Measurements from ENCODE around the gene ETV6.
A peak's percentile ranks its signal among the peaks of the same experiment; 100 is the strongest.

Gene ETV6

DNA sequence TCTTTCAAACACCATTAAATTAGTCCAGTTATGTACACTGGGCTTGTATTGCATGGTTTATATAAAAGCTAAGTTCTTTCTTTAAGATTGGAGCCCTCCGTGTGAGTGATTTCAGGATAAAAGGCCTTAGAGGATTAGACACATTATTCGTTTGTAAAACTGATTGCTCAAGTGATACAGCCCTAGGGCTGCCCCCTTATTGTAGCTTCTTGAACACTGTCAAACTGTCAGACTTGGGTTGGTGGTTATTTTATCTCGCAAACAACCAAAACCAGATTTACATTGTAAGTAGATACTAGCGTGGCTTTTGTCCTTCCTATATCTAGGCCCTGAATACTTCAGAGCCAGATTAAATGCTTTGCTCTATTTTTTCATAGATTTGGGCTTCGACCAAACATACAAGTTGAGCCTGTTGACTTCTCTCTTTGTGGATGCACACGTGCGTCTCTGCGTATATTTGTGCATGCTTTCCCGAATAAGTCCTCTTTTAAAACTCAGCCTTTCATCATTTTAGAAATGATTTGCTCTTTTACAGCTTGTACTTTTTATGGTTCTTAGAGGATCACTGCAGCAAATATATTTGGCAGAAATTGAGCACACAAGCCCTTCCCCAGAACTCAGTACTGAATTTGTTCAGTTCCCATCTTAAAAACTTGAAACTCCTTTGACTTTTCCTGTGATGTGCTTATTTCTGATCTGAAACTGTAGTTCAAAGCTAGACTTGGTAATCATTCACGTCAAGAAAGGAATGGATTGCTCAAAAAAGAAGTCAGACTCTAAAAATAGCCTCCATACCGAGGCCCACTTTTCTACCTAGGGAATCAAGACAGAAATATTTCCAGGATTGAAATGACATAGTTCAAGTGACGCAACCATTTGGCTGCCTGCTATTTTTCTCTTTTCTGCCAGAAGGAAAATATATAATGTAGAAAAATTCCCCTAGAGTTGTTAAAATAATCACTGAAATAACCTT, 129.5 kb downstream of the ETV6 start:
- H3K4me1 ChIP-seq (ENCODE audit: low read depth, poor library complexity, severe bottlenecking) = peaks cover 47% of the 10 kb centered on the region

DNA sequence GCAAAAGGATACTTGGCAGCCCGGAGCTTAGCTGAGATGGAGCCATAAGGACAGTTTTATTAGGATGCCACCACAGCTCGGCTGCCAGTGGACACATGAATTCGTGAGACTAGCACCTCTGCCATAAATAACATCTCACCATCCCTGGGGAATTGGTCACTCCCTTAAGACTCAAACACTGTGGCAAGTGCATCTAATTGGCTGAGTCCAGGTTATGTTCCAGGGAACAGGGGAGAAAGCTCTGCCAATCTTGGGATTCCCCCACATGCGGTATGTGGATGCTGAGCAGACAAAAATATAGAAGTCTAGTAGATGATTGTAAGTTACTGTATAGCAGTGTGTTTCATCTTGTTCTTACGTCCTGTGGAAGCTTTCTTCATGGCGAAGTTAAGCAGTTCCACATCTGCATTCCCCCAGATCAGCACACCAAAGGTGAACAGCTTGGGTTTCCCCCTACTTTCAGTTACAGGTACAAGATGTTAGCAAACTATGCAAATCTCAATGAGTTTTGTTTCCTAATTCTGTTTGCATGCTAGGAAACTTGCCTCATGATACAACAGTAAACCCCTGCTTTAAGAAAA, 131.1 kb downstream of the ETV6 start:
- Histone ChIP-seq H3K4me1 (ENCODE audit: low read depth, poor library complexity, severe bottlenecking) (peaks cover 47% of the 10 kb centered on the region), H3K27me3 (ENCODE audit: insufficient read depth, low read depth) (no peaks in the 10 kb centered on the region), H3K27ac (peak overlapping the region; percentile 10; the same call in 1 of the 2 replicates), H2AFZ (ENCODE audit: low read depth) (no peak overlapping the region), H3K36me3 (ENCODE audit: insufficient read depth) (no peaks in the 10 kb centered on the region), H3K4me2 (peak overlapping the region; percentile 66), H3K9ac (no peak overlapping the region), H3K4me3 (IDR thresholded peaks at IDR 0.05; ENCODE audit: insufficient read depth, low read depth, low read length) (no peak overlapping the region), H4K20me1 (ENCODE audit: insufficient read depth) (no peaks in the 10 kb centered on the region), H3K79me2 (ENCODE audit: insufficient read depth, low read depth) (0 out of 2 replicates have a peak, but pooled peaks cover 7% of the 10 kb centered on the region)
- TF ChIP-seq, protein P1, sequence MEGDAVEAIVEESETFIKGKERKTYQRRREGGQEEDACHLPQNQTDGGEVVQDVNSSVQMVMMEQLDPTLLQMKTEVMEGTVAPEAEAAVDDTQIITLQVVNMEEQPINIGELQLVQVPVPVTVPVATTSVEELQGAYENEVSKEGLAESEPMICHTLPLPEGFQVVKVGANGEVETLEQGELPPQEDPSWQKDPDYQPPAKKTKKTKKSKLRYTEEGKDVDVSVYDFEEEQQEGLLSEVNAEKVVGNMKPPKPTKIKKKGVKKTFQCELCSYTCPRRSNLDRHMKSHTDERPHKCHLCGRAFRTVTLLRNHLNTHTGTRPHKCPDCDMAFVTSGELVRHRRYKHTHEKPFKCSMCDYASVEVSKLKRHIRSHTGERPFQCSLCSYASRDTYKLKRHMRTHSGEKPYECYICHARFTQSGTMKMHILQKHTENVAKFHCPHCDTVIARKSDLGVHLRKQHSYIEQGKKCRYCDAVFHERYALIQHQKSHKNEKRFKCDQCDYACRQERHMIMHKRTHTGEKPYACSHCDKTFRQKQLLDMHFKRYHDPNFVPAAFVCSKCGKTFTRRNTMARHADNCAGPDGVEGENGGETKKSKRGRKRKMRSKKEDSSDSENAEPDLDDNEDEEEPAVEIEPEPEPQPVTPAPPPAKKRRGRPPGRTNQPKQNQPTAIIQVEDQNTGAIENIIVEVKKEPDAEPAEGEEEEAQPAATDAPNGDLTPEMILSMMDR (conservative IDR thresholded peaks at IDR 0.05; ENCODE audit: low read depth, low read length) = no peak

More for the DNA sequence above, 129.5 kb downstream of the ETV6 start:
- Histone ChIP-seq H4K20me1 (ENCODE audit: insufficient read depth) (no peaks in the 10 kb centered on the region), H2AFZ (ENCODE audit: low read depth) (no peak overlapping the region), H3K9ac (no peak overlapping the region), H3K27me3 (ENCODE audit: insufficient read depth, low read depth) (no peaks in the 10 kb centered on the region), H3K4me2 (peak overlapping the region; percentile 66; the same call in 1 of the 2 replicates), H3K27ac (no peak overlapping the region), H3K36me3 (ENCODE audit: insufficient read depth) (no peaks in the 10 kb centered on the region), H3K79me2 (ENCODE audit: insufficient read depth, low read depth) (0 out of 2 replicates have a peak, but pooled peaks cover 7% of the 10 kb centered on the region), H3K4me3 (IDR thresholded peaks at IDR 0.05; ENCODE audit: insufficient read depth, low read depth, low read length) (no peak overlapping the region)
- TF ChIP-seq, protein P1 (conservative IDR thresholded peaks at IDR 0.05; ENCODE audit: low read depth, low read length) = no peak

DNA sequence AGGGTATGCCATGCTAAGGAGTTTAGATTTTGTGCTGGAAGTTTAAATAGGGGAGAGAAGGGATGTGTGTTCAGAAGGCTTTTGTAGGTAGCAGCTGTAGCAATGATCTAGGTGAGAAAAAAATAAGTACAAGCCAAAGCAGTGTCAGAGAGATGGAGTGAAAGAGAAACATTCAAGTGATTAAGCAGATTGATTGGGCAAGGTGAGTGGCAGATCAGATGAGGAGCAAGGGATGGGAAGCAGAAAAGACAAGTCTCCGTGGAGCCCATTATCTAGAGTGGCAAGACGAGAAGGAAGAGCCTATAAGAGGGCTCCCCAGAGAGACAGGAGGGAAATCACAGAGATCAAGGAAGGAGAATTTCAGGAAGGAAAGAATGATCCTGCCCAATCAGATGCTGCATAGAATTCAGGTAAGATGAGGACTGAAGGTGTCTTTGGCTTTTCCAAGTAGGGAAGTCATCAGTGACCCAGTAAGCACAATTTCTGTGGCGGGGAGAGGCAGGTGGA, 133.5 kb downstream of the ETV6 start:
- Histone ChIP-seq H3K27me3 (ENCODE audit: insufficient read depth, low read depth) (no peaks in the 10 kb centered on the region), H3K4me2 (no peak overlapping the region), H3K79me2 (ENCODE audit: insufficient read depth, low read depth) (0 out of 2 replicates have a peak, but pooled peaks cover 7% of the 10 kb centered on the region), H3K36me3 (ENCODE audit: insufficient read depth) (no peaks in the 10 kb centered on the region), H3K4me3 (IDR thresholded peaks at IDR 0.05; ENCODE audit: insufficient read depth, low read depth, low read length) (no peak overlapping the region), H3K4me1 (ENCODE audit: low read depth, poor library complexity, severe bottlenecking) (peaks cover 47% of the 10 kb centered on the region), H3K9ac (no peak overlapping the region), H2AFZ (ENCODE audit: low read depth) (no peak overlapping the region), H3K27ac (no peak overlapping the region), H4K20me1 (ENCODE audit: insufficient read depth) (no peaks in the 10 kb centered on the region)
- TF ChIP-seq, protein P1 (conservative IDR thresholded peaks at IDR 0.05; ENCODE audit: low read depth, low read length) = no peak

DNA sequence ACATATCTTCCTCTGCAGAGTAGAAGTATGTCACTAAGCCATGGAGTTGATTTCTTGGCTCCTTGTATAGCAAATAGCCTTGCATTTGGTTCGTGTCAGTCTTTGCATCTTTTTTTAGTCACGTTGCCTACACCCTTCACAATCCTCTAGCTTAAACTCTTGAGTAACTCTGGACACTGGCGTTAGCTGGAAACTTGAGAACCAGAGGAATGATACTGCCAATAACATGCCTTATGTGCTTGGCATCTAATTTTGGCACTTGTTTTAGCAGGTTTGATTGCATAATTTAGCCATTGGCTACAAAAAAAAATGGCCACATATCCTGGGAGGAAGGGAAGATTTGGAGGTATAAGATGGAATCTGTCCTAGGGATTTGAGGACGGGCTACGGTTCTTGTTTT, 136.2 kb downstream of the ETV6 start:
- H3K4me2 ChIP-seq = no peak overlapping the region
- no peak overlapping the region for H3K27ac ChIP-seq
- H2AFZ ChIP-seq (ENCODE audit: low read depth) = no peak overlapping the region
- H4K20me1 ChIP-seq (ENCODE audit: insufficient read depth) = no peaks in the 10 kb centered on the region
- H3K4me1 ChIP-seq (ENCODE audit: low read depth, poor library complexity, severe bottlenecking) = peaks cover 20% of the 10 kb centered on the region
- no peak overlapping the region for H3K9ac ChIP-seq
- H3K79me2 ChIP-seq (ENCODE audit: insufficient read depth, low read depth) = 0 out of 2 replicates have a peak, but pooled peaks cover 7% of the 10 kb centered on the region
- no peaks in the 10 kb centered on the region for H3K27me3 ChIP-seq (ENCODE audit: insufficient read depth, low read depth)
- H3K4me3 ChIP-seq (IDR thresholded peaks at IDR 0.05; ENCODE audit: insufficient read depth, low read depth, low read length) = no peak overlapping the region
- no peaks in the 10 kb centered on the region for H3K36me3 ChIP-seq (ENCODE audit: insufficient read depth)
- TF ChIP-seq, protein P1 (conservative IDR thresholded peaks at IDR 0.05; ENCODE audit: low read depth, low read length) = no peak

Measured in KMS-11 (cell line).